Hepatocyte (in vitro differentiated cells): ENCODE measurements around the gene HYLS1.

ENCODE experiments used
- CTCF ChIP-seq: fragments of 200-600 bp; sonication (generic); IDR thresholded peaks from 2 replicates; pipeline ENCODE4 v1.5.1; 2016; ENCODE audit warnings: antibody characterized with exemption, mild to moderate bottlenecking; ENCODE audit not compliant: poor library complexity
- EZH2 ChIP-seq: fragments of 200-600 bp; sonication (generic); IDR thresholded peaks from 2 replicates; pipeline ENCODE4 v1.6.1; 2016; ENCODE audit warnings: antibody characterized with exemption, mild to moderate bottlenecking, borderline replicate concordance

GRCh38 chr11:125950178-125950490 lies 62.7 kb downstream of the HYLS1 start:
- TF ChIP-seq CTCF, result no peak
- no peak for TF ChIP-seq EZH2
